ENCODE measurements around the gene RUSC2. TPM values are rescaled to one million over a fixed set of nuclear protein-coding genes. Genes with fewer than 3 reads are reported as not detected.
"Not testable (repeated sequence)": the region's sequence is repeated elsewhere in the genome, so short reads cannot be mapped to it uniquely, and the experiment has no call there.

The RUSC2 gene
- total RNA-seq, 2 experiments from 2014 or later, result 2.2 to 2.4 TPM

DNA sequence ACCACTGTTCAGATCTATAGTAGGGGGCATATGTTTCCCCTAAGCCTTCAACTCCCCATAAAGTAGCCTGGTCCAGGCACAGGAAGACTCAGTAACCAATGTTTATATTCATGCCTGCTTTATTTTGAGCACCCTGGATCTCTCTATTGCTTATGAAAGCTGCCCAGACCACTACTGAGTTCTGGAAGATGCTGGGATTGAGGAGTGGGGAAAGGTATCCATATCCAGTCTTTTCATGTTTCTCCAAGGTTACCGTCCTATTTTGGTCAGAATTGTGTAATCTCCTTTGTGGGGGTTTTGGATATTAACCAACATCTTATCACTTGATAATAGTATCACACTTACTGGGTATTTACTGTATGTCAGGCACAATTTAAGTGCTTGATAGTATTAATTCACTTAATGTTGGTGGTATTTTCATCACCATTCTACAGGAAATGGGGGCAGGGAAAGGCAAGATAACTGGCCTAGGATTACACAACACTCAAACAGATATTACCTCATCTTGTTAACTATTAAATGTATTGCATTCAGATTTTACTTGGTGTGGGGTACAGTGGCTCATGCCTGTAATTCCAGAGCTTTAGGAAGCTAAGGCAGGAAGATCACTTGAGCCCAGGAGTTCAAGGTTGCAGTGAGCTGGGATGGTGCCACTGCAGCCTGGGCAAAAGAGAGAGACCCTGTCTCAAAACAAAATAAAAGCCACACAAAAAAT, 36.3 kb downstream of the RUSC2 start:
- no peak for DNase-seq
- Mint-ChIP-seq H3K4me3 (no peak overlapping the region), H3K9me3 (no peaks in the 10 kb centered on the region), H3K27ac (no peak overlapping the region), H3K27me3 (no peaks in the 10 kb centered on the region), H3K4me1 (no peaks in the 10 kb centered on the region), H3K36me3 (no peaks in the 10 kb centered on the region)

DNA sequence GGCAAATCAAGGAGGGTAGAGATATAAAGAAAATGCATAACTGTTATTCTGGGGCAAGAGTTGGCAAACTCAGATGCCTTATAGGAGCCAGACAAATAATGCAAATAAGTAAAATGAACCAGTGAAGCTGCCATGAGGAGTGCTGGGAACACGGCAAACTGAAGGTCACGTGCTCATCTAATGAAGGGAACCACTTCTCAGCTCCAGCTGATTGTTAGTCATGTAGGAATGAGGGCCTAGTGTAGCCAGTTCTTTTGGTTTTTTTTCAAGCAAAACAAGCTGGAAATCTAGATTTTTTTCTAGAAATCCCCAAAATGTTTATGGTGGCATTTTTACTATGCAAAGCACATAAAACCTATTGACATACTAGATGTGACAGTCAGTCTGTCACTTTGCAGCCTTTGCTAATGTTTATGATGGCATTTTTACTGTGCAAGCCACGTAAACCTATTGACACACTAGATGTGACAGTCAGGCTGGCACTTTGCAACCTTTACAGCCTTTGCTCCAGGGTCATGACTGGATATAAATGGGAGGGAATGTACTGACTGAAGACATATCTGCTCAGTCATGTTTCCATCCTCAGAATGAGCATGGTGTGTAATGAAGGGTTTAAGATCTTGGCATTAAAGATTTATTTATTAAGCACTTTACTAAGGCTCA, 39.4 kb downstream of the RUSC2 start:
- Mint-ChIP-seq H3K4me3 (no peak overlapping the region), H3K27ac (no peak overlapping the region), H3K4me1 (no peaks in the 10 kb centered on the region), H3K9me3 (no peaks in the 10 kb centered on the region), H3K27me3 (no peaks in the 10 kb centered on the region), H3K36me3 (no peaks in the 10 kb centered on the region)
- DNase-seq, result no peak

DNA sequence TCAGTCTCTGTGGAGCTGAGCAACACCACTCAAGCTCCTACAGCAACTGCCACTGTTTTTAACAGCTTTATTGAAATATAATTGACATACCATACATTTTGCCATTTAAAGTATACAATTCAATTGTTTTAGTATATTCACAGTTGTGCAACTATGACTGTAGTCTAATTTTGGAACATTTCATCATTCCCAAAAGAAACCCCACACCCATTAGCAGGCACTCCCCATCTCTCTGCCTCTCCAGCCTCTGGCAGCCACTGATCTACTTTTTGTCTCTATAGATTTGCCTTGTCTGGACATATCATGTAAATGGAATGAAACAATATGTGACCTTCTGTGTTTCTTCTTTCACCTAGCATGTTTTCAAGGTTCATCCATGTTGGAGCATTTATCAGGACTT, 43.5 kb downstream of the RUSC2 start:
- Mint-ChIP-seq H3K27me3 (peaks cover 3% of the 10 kb centered on the region), H3K9me3 (no peaks in the 10 kb centered on the region), H3K27ac (no peak overlapping the region), H3K36me3 (no peaks in the 10 kb centered on the region), H3K4me1 (no peaks in the 10 kb centered on the region), H3K4me3 (no peak overlapping the region)
- no peak for DNase-seq

DNA sequence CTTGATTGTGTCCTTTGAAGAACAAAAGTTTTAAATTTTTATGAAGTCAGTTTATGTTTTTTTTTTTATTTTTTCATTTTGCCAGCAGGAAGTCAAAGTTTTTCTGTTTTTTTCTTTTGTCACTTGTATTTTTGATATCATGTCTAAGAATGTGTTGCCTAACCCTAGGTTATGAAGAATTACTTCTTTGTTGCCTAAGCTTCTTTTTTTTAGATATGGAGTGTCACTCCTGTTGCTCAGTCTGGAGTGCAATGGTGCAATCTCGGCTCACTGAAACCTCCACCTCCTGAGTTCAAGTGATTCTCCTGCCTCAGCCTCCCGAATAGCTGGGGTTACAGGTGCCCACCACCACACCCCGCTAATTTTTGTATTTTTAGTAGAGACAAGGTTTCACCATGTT, 45.0 kb downstream of the RUSC2 start:
- H3K27me3 Mint-ChIP-seq, result peaks cover 14% of the 10 kb centered on the region
- not testable (repeated sequence) for H3K4me1 Mint-ChIP-seq, H3K27ac Mint-ChIP-seq, H3K4me3 Mint-ChIP-seq, H3K36me3 Mint-ChIP-seq, H3K9me3 Mint-ChIP-seq, DNase-seq

DNA sequence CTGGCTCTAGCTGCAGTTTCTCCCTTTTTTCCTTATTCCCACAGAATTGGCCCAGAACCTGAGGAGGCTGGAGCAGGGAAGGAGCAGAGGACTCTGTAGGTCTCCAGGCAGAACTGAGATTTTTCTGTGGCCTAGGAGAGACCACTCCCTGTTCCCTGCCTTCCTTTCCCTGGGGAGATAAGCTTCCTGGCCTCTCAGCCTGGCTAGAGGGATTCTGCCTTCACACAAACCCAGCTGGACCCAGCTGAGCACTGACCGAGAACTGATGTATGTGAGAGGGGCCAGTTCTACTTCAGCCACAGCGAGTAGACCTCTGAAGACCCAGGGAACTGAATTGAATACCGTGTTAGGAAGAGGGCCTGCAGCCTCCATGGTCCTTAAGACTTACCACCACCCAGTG, 48.0 kb downstream of the RUSC2 start:
- Mint-ChIP-seq H3K9me3 (no peaks in the 10 kb centered on the region), H3K27me3 (peaks cover 14% of the 10 kb centered on the region), H3K36me3 (no peaks in the 10 kb centered on the region), H3K4me3 (no peak overlapping the region), H3K4me1 (no peaks in the 10 kb centered on the region), H3K27ac (no peak overlapping the region)
- DNase-seq, result no peak

DNA sequence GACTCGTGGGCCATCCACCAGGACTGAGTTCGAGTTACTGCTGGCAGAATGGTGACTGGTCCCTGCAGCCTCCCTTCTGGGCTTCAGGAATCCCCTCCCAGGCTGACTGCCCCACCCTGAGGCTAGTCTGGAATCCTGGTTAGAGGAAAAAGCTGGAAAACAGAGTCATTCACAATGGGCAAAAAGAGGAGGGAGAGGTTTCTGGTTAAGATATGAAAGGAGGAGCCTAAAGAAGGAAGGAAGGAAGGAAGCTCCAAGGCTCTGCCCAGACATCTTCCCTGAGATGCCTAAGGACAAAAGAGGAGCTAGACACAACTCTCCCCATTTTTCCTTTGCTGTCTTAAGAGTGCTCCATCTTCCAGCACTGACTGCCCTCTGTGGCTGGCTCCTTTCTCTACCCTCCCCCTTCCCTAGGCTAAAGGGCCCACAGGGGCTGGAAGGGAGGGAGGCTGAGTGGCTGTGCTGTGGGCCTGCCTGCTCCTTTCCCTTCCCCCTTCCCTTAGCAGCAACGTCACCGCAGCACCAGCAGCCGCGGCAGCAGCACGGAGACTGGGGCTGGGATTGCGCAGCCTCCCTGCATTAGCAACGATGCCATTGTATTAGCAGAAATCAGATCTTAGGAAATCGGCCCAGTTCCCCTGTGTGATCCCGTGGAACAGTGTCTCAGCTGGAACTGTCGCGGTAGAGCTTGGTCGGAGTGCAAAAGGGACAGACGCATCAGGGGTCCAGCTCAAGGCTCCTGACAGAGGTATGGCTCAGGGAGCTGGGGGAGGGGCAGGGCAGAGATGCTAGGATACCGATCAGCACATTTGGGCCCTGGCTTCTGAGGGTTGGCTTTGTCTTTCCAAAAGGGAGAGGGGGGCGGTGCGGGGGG, 48.7 kb downstream of the RUSC2 start:
- H3K9me3 Mint-ChIP-seq, result no peaks in the 10 kb centered on the region
- no peaks in the 10 kb centered on the region for H3K4me1 Mint-ChIP-seq
- no peak overlapping the region for H3K4me3 Mint-ChIP-seq
- H3K27ac Mint-ChIP-seq, result no peak overlapping the region
- peaks cover 14% of the 10 kb centered on the region for H3K27me3 Mint-ChIP-seq
- H3K36me3 Mint-ChIP-seq, result no peaks in the 10 kb centered on the region
- DNase-seq, result no peak

Other genes starting within 250 kb of the RUSC2 start
- gene TESK1, start 115.2 kb downstream of the RUSC2 start, total RNA-seq, result 10 to 100 TPM; 24.9 to 26.0 TPM
- 10 to 100 TPM; 11.4 to 11.5 TPM for gene CD72, start 128.3 kb downstream of the RUSC2 start, total RNA-seq
- 10 to 100 TPM; 67.7 to 69.4 TPM for gene SIT1, start 160.8 kb downstream of the RUSC2 start, total RNA-seq
- gene RMRP, start 167.9 kb downstream of the RUSC2 start, total RNA-seq, result over 10,000 TPM in 1 of 2 experiments, 1,000 to 10,000 TPM in 1; 8,498 to 10,099 TPM
- 1 to 10 TPM; 8.2 to 9.4 TPM for gene CCDC107, start 168.2 kb downstream of the RUSC2 start, total RNA-seq
- gene ARHGEF39, start 175.1 kb downstream of the RUSC2 start, total RNA-seq, result 10 to 100 TPM; 17.2 to 18.7 TPM
- 1 to 10 TPM; 1.5 to 2.7 TPM for gene CA9, start 183.8 kb downstream of the RUSC2 start, total RNA-seq
- 1 to 10 TPM; 3.3 to 4.6 TPM for gene TPM2, start 199.8 kb downstream of the RUSC2 start, total RNA-seq
- gene TLN1, start 242.1 kb downstream of the RUSC2 start, total RNA-seq, result 100 to 1,000 TPM; 158 to 169 TPM
- 10 to 100 TPM; 23.7 to 24.5 TPM for gene CREB3, start 242.6 kb downstream of the RUSC2 start, total RNA-seq

Measured in activated naive CD8-positive, alpha-beta T cell treated with anti-CD3 and anti-CD28 coated beads for 36 hours (primary cell).